Measurements from ENCODE around the gene SMAD4. TPM values are rescaled to one million over a fixed set of nuclear protein-coding genes. Genes with fewer than 3 reads are reported as not detected.

The SMAD4 gene
- total and polyA plus RNA-seq, 2 experiments from 2014 or later = 64.4 to 116 TPM

GRCh38 chr18:51100385-51101120, 70.5 kb downstream of the SMAD4 start:
- no peaks in the 10 kb centered on the region for H3K27me3 ChIP-seq
- H3K4me2 ChIP-seq = no peak overlapping the region
- no peak overlapping the region for H3K27ac ChIP-seq
- TF ChIP-seq CTCF (IDR thresholded peaks at IDR 0.05; ENCODE audit: poor library complexity) (no peak), EZH2 (IDR thresholded peaks at IDR 0.05; ENCODE audit: borderline replicate concordance) (no peak), EZH2phosphoT487 (IDR thresholded peaks at IDR 0.05; ENCODE audit: low read depth, severe bottlenecking, unreplicated experiment) (no peak)
- H3K4me3 ChIP-seq = no peak overlapping the region
- no peak for DNase-seq (ENCODE audit: low spot score)
- H3K79me2 ChIP-seq = no peaks in the 10 kb centered on the region
- H3K9me2 ChIP-seq (replicated peaks; ENCODE audit: insufficient read depth) = no peaks in the 10 kb centered on the region
- H3K9me3 ChIP-seq (ENCODE audit: low read depth) = no peaks in the 10 kb centered on the region
- no peak overlapping the region for H2AFZ ChIP-seq
- H3K36me3 ChIP-seq (replicated peaks; ENCODE audit: insufficient read depth, low read depth) = no peaks in the 10 kb centered on the region
- H3K4me1 ChIP-seq (ENCODE audit: insufficient read depth) = peaks cover 4% of the 10 kb centered on the region
- WGBS (ENCODE audit: low lambda C conversion rate, missing lambda C conversion rate) = 87% methylated on average over 8 of the region's 8 CpGs
- H4K20me1 ChIP-seq (ENCODE audit: insufficient read depth, poor library complexity, severe bottlenecking) = no peaks in the 10 kb centered on the region

GRCh38 chr18:51107082-51107481, 77.1 kb downstream of the SMAD4 start:
- Histone ChIP-seq H2AFZ (no peak overlapping the region), H3K27ac (no peak overlapping the region), H3K4me1 (ENCODE audit: insufficient read depth) (no peaks in the 10 kb centered on the region), H3K36me3 (replicated peaks; ENCODE audit: insufficient read depth, low read depth) (no peaks in the 10 kb centered on the region), H3K4me3 (no peak overlapping the region), H4K20me1 (ENCODE audit: insufficient read depth, poor library complexity, severe bottlenecking) (no peaks in the 10 kb centered on the region), H3K4me2 (no peak overlapping the region), H3K27me3 (no peaks in the 10 kb centered on the region), H3K9me2 (replicated peaks; ENCODE audit: insufficient read depth) (no peaks in the 10 kb centered on the region), H3K79me2 (no peaks in the 10 kb centered on the region), H3K9me3 (ENCODE audit: low read depth) (no peaks in the 10 kb centered on the region)
- WGBS (ENCODE audit: low lambda C conversion rate, missing lambda C conversion rate) = 92% methylated on average over 6 of the region's 6 CpGs
- TF ChIP-seq CTCF (IDR thresholded peaks at IDR 0.05; ENCODE audit: poor library complexity) (no peak), EZH2 (IDR thresholded peaks at IDR 0.05; ENCODE audit: borderline replicate concordance) (no peak), EZH2phosphoT487 (IDR thresholded peaks at IDR 0.05; ENCODE audit: low read depth, severe bottlenecking, unreplicated experiment) (no peak)
- no peak for DNase-seq (ENCODE audit: low spot score)

GRCh38 chr18:51107598-51108305, 77.7 kb downstream of the SMAD4 start:
- no peaks in the 10 kb centered on the region for H3K9me2 ChIP-seq (replicated peaks; ENCODE audit: insufficient read depth)
- H2AFZ ChIP-seq = no peak overlapping the region
- no peak overlapping the region for H3K4me3 ChIP-seq
- H3K27me3 ChIP-seq = no peaks in the 10 kb centered on the region
- peak; percentile 41 for DNase-seq (ENCODE audit: low spot score)
- WGBS (ENCODE audit: low lambda C conversion rate, missing lambda C conversion rate) = 84% methylated on average over 9 of the region's 9 CpGs
- no peaks in the 10 kb centered on the region for H3K9me3 ChIP-seq (ENCODE audit: low read depth)
- no peak overlapping the region for H3K4me2 ChIP-seq
- no peaks in the 10 kb centered on the region for H3K79me2 ChIP-seq
- no peak overlapping the region for H3K27ac ChIP-seq
- H4K20me1 ChIP-seq (ENCODE audit: insufficient read depth, poor library complexity, severe bottlenecking) = no peaks in the 10 kb centered on the region
- H3K4me1 ChIP-seq (ENCODE audit: insufficient read depth) = no peaks in the 10 kb centered on the region
- H3K36me3 ChIP-seq (replicated peaks; ENCODE audit: insufficient read depth, low read depth) = no peaks in the 10 kb centered on the region
- TF ChIP-seq CTCF (IDR thresholded peaks at IDR 0.05; ENCODE audit: poor library complexity) (no peak), EZH2phosphoT487 (IDR thresholded peaks at IDR 0.05; ENCODE audit: low read depth, severe bottlenecking, unreplicated experiment) (no peak), EZH2 (IDR thresholded peaks at IDR 0.05; ENCODE audit: borderline replicate concordance) (no peak)

Data from hepatocyte (in vitro differentiated cells).